Astrocyte (in vitro differentiated cells and primary cell): Measurements from ENCODE around the gene AGAP5. TPM values are rescaled to one million over a fixed set of nuclear protein-coding genes. Genes with fewer than 3 reads are reported as not detected.

Experiments used
- DNase-seq: peaks from one replicate; pipeline ENCODE4 v3.0.0-alpha.2; 2010; ENCODE audit warnings: low read depth
- FAIRE-seq: peaks from 2 replicates; lab custom pipeline; 2011; peaks lifted over from hg19 to GRCh38; lab: Jason Lieb, UNC
- H2AFZ ChIP-seq: 2 replicates; pipeline ENCODE4 v1.6.0; 2012; ENCODE audit warnings: low read depth, low read length, inconsistent platforms
- H3K27ac ChIP-seq: 2 replicates; pipeline ENCODE4 v1.5.1; 2011; ENCODE audit warnings: low read depth, low read length, inconsistent platforms
- H3K27me3 ChIP-seq: 2 replicates; pipeline ENCODE4 v1.6.0; 2011; ENCODE audit warnings: low read length, inconsistent platforms; ENCODE audit not compliant: insufficient read depth
- H3K36me3 ChIP-seq: 2 replicates; pipeline ENCODE4 v1.5.1; 2011; ENCODE audit warnings: low read length, inconsistent platforms; ENCODE audit not compliant: insufficient read depth
- H3K4me1 ChIP-seq: 2 replicates; pipeline ENCODE4 v1.5.1; 2011; ENCODE audit warnings: low read length, inconsistent platforms; ENCODE audit not compliant: insufficient read depth
- H3K4me2 ChIP-seq: 2 replicates; pipeline ENCODE4 v1.6.0; 2012; ENCODE audit warnings: low read length, inconsistent platforms
- H3K4me3 ChIP-seq: 2 replicates; pipeline ENCODE4 v1.5.1; 2011; ENCODE audit warnings: low read depth, mild to moderate bottlenecking, low read length, inconsistent platforms; ENCODE audit not compliant: insufficient read depth
- H3K79me2 ChIP-seq: 2 replicates; pipeline ENCODE4 v1.6.0; 2012; ENCODE audit warnings: mild to moderate bottlenecking, low read length, inconsistent platforms; ENCODE audit not compliant: insufficient read depth
- H3K9ac ChIP-seq: 2 replicates; pipeline ENCODE4 v1.6.0; 2012; ENCODE audit warnings: mild to moderate bottlenecking, low read length, inconsistent platforms
- H3K9me3 ChIP-seq: 2 replicates; pipeline ENCODE4 v1.5.1; 2012; ENCODE audit warnings: low read depth, mild to moderate bottlenecking, low read length, inconsistent platforms; ENCODE audit not compliant: insufficient read depth
- H4K20me1 ChIP-seq: 2 replicates; pipeline ENCODE4 v1.6.0; 2012; ENCODE audit warnings: low read length, inconsistent platforms; ENCODE audit not compliant: insufficient read depth
- H3K27ac Mint-ChIP-seq: one replicate; pipeline ENCODE4 v1.8.0; 2021; ENCODE audit warnings: mild to moderate bottlenecking, mixed read lengths; ENCODE audit not compliant: unreplicated experiment
- H3K27me3 Mint-ChIP-seq: one replicate; pipeline ENCODE4 v1.8.0; 2021; ENCODE audit warnings: low read depth, mixed read lengths; ENCODE audit not compliant: unreplicated experiment
- H3K36me3 Mint-ChIP-seq: one replicate; pipeline ENCODE4 v1.8.0; 2021; ENCODE audit warnings: low read depth, mixed read lengths; ENCODE audit not compliant: unreplicated experiment
- H3K4me1 Mint-ChIP-seq: one replicate; pipeline ENCODE4 v1.8.0; 2021; ENCODE audit warnings: low read depth, mixed read lengths; ENCODE audit not compliant: unreplicated experiment
- H3K4me3 Mint-ChIP-seq: one replicate; pipeline ENCODE4 v1.8.0; 2021; ENCODE audit warnings: mild to moderate bottlenecking, moderate library complexity, mixed read lengths; ENCODE audit not compliant: unreplicated experiment
- H3K9me3 Mint-ChIP-seq: one replicate; pipeline ENCODE4 v1.8.0; 2021; ENCODE audit warnings: mild to moderate bottlenecking, mixed read lengths; ENCODE audit not compliant: unreplicated experiment
- CTCF ChIP-seq: IDR thresholded peaks from 2 replicates; pipeline ENCODE4 v1.5.1; 2011; ENCODE audit warnings: low read depth, mild to moderate bottlenecking, inconsistent platforms, low read length, moderate library complexity; ENCODE audit not compliant: insufficient read depth
- EZH2 ChIP-seq: IDR thresholded peaks from 2 replicates; pipeline ENCODE4 v1.6.1; 2012; ENCODE audit warnings: mild to moderate bottlenecking, low read length, inconsistent platforms; ENCODE audit not compliant: insufficient read depth
- total RNA-seq: library from RNA; stranded (reverse); gene quantifications from 2 replicates; pipeline ENCODE4 v1.2.1, GENCODE V29; 2021

The AGAP5 gene
- total RNA-seq, 1 donor from 2014 or later = 5.1 TPM

DNA sequence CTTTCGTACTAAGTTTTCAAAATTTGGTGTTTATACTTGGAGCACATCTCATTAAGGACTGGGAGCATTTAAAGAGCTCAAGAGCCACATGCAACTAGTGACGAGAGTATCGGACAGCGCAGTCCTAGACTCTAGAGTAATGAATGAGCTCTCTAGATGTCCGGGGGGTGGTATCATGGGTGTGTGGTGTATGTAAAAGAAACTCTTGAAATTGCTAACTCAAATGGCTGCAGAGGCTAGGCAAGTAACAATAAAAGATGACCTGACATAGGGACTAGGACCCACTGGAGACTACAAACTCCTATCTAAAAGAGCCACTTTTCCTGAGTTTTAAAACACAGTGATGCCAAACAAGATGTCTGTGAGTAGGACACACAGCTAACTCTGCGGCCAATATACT, 70.6 kb downstream of the AGAP5 start:
- no peak overlapping the region for H3K9ac ChIP-seq
- Mint-ChIP-seq H3K36me3 (peaks cover 2% of the 10 kb centered on the region), H3K27me3 (no peaks in the 10 kb centered on the region), H3K4me3 (peak overlapping the region; percentile 97), H3K27ac (no peak overlapping the region), H3K4me1 (peaks cover 2% of the 10 kb centered on the region), H3K9me3 (peaks cover 4% of the 10 kb centered on the region)
- peaks cover 11% of the 10 kb centered on the region for H3K79me2 ChIP-seq
- no peaks in the 10 kb centered on the region for H3K36me3 ChIP-seq
- H3K4me3 ChIP-seq = no peak overlapping the region
- H3K27me3 ChIP-seq = no peaks in the 10 kb centered on the region
- no peak overlapping the region for H3K27ac ChIP-seq
- no peaks in the 10 kb centered on the region for H4K20me1 ChIP-seq
- no peak for DNase-seq
- TF ChIP-seq CTCF = no peak
- no peak for TF ChIP-seq EZH2
- H2AFZ ChIP-seq = no peak overlapping the region
- no peak overlapping the region for H3K4me2 ChIP-seq
- H3K4me1 ChIP-seq = peaks cover 9% of the 10 kb centered on the region
- FAIRE-seq = no peak
- H3K9me3 ChIP-seq = no peaks in the 10 kb centered on the region

DNA sequence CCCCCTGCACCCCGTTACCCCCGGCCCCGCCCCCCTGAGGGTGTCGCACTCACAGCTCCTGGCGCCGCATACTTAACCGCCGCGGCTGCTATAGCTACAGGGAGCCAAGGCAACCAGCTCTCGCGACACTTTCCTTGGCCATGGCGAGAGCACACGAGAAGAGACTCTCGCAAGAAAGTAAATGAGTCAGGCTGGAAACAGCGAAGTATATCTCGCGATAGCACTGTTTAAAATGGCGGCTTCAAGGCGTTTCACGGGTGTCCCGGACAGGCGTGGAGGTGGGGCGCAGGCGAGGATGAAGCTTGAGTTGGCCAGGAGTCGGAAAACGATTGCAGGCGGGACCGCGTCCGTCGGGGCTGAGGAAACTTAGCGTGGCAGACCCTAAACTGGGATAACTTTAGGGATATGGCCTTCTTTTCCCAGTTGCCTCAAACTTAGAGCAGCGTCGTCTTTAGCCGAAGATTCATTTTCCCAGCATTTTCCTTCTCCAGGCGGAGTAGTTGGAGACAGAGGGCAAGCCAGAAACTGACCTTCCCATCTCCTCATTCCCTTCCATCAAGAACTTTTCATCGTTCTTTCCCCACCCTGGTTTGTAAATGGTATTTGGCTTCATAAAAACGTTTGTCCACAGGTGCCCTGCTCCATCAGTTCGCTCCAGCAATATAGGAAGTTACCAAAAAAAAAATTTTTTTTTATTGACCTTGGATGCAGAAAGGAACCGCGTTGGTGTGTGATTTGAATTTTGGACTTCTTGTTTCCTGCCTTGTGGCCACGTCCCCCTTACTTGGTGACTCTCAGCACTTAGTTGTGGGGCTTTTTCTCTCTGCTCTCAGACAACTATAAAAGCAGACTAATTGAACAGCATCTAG, 71.8 kb downstream of the AGAP5 start:
- Histone ChIP-seq H2AFZ (peak overlapping the region; percentile 89), H3K36me3 (no peaks in the 10 kb centered on the region), H3K27ac (peak overlapping the region; percentile 86), H3K4me2 (peak overlapping the region; percentile 97), H3K79me2 (peaks cover 11% of the 10 kb centered on the region), H3K4me1 (peaks cover 9% of the 10 kb centered on the region), H3K27me3 (no peaks in the 10 kb centered on the region), H3K4me3 (peak overlapping the region; percentile 81), H3K9ac (peak overlapping the region; percentile 92), H4K20me1 (no peaks in the 10 kb centered on the region), H3K9me3 (no peaks in the 10 kb centered on the region)
- Mint-ChIP-seq H3K9me3 (peaks cover 4% of the 10 kb centered on the region), H3K4me1 (peaks cover 2% of the 10 kb centered on the region), H3K27me3 (no peaks in the 10 kb centered on the region), H3K36me3 (peaks cover 2% of the 10 kb centered on the region), H3K4me3 (peak overlapping the region; percentile 97), H3K27ac (peak overlapping the region; percentile 99)
- TF ChIP-seq CTCF (no peak), EZH2 (no peak)
- DNase-seq (peak; percentile 93), FAIRE-seq (no peak)
